AG09319 (cell line): ENCODE results near the gene EOMES.

Source experiments
- DNase-seq: peaks from one replicate; pipeline ENCODE4 v3.0.0-alpha.2; 2010; ENCODE audit warnings: low read depth; ENCODE audit errors: extremely low read depth
- CTCF ChIP-seq: IDR thresholded peaks from 2 replicates; pipeline ENCODE4 v1.5.1; 2011; ENCODE audit warnings: low read depth, mild to moderate bottlenecking, inconsistent platforms, low read length, moderate library complexity

The EOMES gene

DNA sequence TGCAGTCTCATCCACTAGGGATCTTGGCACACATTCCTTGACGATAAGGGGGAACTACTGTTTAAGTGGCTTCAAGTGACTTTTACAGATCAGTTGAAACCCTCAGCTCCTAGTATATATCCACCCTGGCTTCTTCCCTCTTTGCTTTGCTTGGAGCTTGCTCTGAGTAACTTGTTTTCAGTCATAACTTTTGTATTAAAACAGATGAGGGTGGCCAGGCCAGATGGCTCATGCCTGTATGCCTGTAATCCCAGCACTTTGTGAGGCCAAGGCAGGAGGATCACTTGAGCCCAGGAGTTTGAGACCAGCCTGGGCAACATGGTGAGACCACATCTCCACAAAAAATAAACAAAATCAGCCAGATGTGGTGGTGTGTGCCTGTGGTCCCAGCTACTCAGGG is 42.4 kb downstream of the EOMES start:
- TF ChIP-seq CTCF = no peak
- DNase-seq = no peak

DNA sequence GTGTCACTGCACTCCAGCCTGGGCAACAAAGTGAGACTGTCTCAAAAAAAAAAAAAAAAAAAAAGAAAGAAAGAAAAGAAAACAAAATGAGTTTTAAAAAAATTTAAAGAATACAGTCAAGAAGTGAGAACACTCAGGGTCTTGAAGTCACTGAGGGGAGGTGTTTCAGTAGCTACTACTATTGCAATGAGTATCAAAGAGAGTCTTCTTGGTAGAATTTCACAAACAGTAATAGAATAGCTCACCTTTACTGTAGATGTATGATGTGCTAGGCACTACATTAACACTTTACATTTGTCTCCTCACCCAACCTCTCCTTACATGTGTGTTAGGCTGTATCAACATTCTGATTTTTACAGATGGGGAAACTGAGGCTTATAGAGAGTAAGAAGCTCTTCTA is 43.9 kb downstream of the EOMES start:
- no peak for DNase-seq
- TF ChIP-seq CTCF = no peak

DNA sequence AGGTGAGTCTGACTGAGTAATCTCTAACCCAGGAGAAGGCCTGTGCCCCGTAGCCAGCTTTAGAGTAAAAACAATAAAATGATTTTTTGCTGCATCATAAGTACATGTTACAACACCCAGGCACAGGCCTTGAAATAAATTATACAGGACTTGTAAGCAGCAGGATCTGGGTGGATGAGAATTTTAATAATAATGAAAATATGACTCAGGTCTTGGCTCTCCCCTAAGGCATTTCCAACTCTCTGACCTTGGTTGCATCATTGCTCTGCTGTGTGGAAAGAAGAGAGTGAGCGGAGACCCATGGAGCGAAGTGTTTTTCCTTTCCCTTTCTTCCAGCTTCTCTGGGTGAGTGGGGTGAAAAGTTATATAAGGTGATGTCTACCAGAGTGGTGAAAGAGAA is 44.6 kb downstream of the EOMES start:
- no peak for TF ChIP-seq CTCF
- peak; percentile 97 for DNase-seq

GRCh38 chr3:27675287-27675686 is 46.8 kb downstream of the EOMES start:
- DNase-seq = no peak
- no peak for TF ChIP-seq CTCF

DNA sequence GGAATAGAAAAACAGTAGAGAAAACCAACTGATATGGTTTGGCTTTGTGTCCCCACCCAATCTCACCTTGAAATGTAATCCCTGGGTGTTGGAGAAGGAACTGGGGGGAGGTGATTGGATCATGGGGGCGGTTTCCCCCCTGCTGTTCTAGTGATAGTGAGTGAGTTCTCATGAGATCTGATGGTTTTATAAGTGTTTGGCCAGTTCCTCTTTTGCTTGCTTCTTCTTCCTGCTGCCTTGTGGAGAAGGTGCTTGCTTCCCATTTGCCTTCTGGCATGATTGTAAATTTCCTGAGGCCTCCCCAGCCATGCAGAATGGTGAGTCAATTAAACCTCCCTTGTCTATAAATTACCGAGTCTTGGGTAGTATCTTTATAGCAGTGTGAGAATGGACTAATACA is 48.4 kb downstream of the EOMES start:
- TF ChIP-seq CTCF = no peak
- no peak for DNase-seq

DNA sequence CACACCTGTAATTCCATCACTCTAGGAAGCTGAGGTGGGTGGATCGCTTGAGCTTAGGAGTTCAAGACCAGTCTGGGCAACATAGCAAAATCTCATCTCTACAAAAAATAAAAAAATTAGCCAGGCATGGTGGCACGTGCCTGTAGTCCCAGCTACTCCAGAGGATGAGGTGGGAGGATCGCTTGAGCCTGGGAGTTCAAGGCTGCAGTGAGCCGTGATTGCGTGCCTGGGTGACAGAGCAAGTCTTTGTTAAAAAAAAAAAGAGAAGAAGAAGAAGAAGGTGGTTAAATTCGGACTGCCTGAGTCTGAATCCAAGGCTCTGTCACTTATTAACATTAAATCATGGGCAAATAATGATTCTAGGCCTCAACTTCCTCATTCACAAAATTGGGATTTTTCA is 51.0 kb downstream of the EOMES start:
- TF ChIP-seq CTCF = no peak
- no peak for DNase-seq

DNA sequence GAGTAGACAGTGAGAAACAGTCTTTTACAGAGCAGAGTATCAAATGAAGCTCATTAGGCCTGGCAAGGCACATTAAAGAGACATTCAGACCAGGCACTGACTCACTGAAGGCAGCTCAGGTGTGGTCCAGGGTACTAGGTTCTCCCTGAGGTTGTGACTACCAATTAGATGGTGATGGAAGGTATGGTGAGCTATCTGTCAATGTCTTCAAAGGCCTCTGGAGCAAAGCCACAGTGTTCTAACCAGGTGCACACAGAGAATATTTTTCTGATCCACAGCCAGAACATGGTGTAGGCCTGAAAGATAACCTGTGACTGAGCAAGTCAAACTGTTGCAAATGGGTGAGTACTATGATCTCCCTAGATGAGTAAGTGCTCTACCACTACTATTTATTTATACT is 51.5 kb downstream of the EOMES start:
- no peak for TF ChIP-seq CTCF
- no peak for DNase-seq

DNA sequence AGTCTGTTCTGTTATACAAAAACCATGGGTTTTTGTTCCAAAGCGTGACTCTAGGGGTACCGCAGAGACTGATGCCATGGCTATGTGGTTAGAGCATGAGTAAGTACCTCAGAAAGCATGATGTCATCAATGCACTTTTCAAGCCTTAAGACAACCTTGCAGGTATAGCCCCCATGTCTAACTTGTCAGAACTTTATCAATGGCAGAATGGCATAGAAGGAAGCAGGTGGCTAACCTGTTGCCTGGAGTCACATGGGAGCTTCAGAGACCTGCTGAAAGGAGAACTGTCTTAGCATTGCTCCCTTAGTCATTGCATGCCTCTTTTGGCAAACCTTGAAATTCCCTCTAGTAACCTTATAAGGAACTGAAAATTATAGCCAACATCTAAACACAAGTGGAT is 52.5 kb downstream of the EOMES start:
- DNase-seq = no peak

More for the DNA sequence above, 52.5 kb downstream of the EOMES start:
- TF ChIP-seq CTCF = no peak
